Measurements from ENCODE around the gene ZDHHC7. TPM values are rescaled to one million over a fixed set of nuclear protein-coding genes. Genes with fewer than 3 reads are reported as not detected.

The ZDHHC7 gene
- total RNA-seq, 2 donors from 2014 or later = 33.2 to 35.2 TPM

- intact Hi-C loops (cut with DNase I) = no loop called here
- ATAC-seq (no peak), DNase-seq (no peak)
Measured at GRCh38 chr16:84931506-84931905, 79.8 kb downstream of the ZDHHC7 start.

GRCh38 chr16:84931107-84931494, 80.2 kb downstream of the ZDHHC7 start:
- no peak for ATAC-seq
- intact Hi-C loops (cut with DNase I) = no loop called here
- no peak for DNase-seq

GRCh38 chr16:84930298-84931106, 80.8 kb downstream of the ZDHHC7 start:
- intact Hi-C loops (cut with DNase I) = no loop called here
- ATAC-seq = no peak
- no peak for DNase-seq

- DNase-seq (peak; percentile 48), ATAC-seq (no peak)
- intact Hi-C loops (cut with DNase I) = loop anchor here in 1 of 2 donors (5.0 kb wide), 1 partner anchor 43 kb away; no protein-coding TSS in a partner anchor
Measured at GRCh38 chr16:84929421-84930297, 81.7 kb downstream of the ZDHHC7 start.

GRCh38 chr16:84928679-84929420, 82.5 kb downstream of the ZDHHC7 start:
- peak; percentile 87 for DNase-seq
- ATAC-seq = peak; percentile 53 to 84
- intact Hi-C loops (cut with DNase I) = loop anchor here in 1 of 2 donors (5.0 kb wide), 1 partner anchor 43 kb away; no protein-coding TSS in a partner anchor

GRCh38 chr16:84927621-84928591, 83.4 kb downstream of the ZDHHC7 start:
- intact Hi-C loops (cut with DNase I) = loop anchor here in 1 of 2 donors (5.0 kb wide), 1 partner anchor 44 kb away; no protein-coding TSS in a partner anchor
- DNase-seq (peak; percentile 68), ATAC-seq (peak; percentile 47 to 53)

GRCh38 chr16:84926462-84926861, 84.9 kb downstream of the ZDHHC7 start:
- intact Hi-C loops (cut with DNase I) = loop anchor here in 1 of 2 donors (5.0 kb wide), 1 partner anchor 46 kb away; no protein-coding TSS in a partner anchor
- ATAC-seq (no peak), DNase-seq (no peak)

- DNase-seq = no peak
- intact Hi-C loops (cut with DNase I) = loop anchor here in 1 of 2 donors (5.0 kb wide), 1 partner anchor 46 kb away; no protein-coding TSS in a partner anchor
- no peak for ATAC-seq
Measured at GRCh38 chr16:84925773-84926372, 85.5 kb downstream of the ZDHHC7 start.

GRCh38 chr16:84925092-84925772, 86.1 kb downstream of the ZDHHC7 start:
- intact Hi-C loops (cut with DNase I) = loop anchor here in 1 of 2 donors (5.0 kb wide), 1 partner anchor 47 kb away; no protein-coding TSS in a partner anchor
- ATAC-seq (peak in 1 of 2 donors; percentile 3), DNase-seq (peak; percentile 66)

- intact Hi-C loops (cut with DNase I) = loop anchor here in 1 of 2 donors (5.0 kb wide), 1 partner anchor 48 kb away; no protein-coding TSS in a partner anchor
- ATAC-seq (peak; percentile 6 to 11), DNase-seq (peak; percentile 52)
Measured at GRCh38 chr16:84924331-84925091, 86.8 kb downstream of the ZDHHC7 start.

Other genes starting within 250 kb of the ZDHHC7 start
- 10 to 100 TPM; 36.1 to 58.3 TPM for gene CRISPLD2, start 191.6 kb downstream of the ZDHHC7 start, total RNA-seq
- 10 to 100 TPM in 1 of 2 donors, 1 to 10 TPM in 1; 9.2 to 10.4 TPM for gene KIAA0513, start 16.3 kb upstream of the ZDHHC7 start, total RNA-seq
- not detected for gene CIBAR2, start 100.9 kb upstream of the ZDHHC7 start, total RNA-seq